GM19035 (cell line): ENCODE results near the gene PPT2.

Experiments used
- ATAC-seq: cut with Tn5 transposase; IDR thresholded peaks from one replicate; pipeline ENCODE4 v1.9.1; 2021; ENCODE audit not compliant: unreplicated experiment

The PPT2 gene

GRCh38 chr6:32153564-32154513, at the start of gene PPT2:
Gene PPT2, plus strand, starts transcription at chr6:32154141. Its CDS starts 454 bp downstream, at chr6:32154595.
- no peak for ATAC-seq

DNA sequence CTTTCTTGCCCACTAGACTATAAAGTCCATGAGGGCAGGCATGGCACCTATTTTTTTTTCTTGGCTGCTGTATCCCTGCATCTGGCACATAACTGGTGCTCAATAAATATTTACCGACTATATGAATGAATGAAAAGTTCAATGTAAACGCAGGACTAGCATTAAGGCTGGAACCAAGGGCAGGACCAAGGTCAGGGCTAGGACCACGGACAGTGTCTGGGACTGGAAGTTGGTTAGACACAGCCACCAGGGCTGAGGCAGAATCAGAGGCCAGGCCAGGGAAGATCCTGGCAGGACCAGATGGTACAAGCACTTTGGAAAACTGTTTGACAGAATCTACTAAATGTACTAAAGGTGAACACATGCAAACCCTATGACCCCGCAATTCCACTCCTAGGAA, 48.5 kb upstream of the PPT2 start:
- ATAC-seq = no peak

GRCh38 chr6:32107406-32107805, 46.5 kb upstream of the PPT2 start:
- ATAC-seq = no peak

DNA sequence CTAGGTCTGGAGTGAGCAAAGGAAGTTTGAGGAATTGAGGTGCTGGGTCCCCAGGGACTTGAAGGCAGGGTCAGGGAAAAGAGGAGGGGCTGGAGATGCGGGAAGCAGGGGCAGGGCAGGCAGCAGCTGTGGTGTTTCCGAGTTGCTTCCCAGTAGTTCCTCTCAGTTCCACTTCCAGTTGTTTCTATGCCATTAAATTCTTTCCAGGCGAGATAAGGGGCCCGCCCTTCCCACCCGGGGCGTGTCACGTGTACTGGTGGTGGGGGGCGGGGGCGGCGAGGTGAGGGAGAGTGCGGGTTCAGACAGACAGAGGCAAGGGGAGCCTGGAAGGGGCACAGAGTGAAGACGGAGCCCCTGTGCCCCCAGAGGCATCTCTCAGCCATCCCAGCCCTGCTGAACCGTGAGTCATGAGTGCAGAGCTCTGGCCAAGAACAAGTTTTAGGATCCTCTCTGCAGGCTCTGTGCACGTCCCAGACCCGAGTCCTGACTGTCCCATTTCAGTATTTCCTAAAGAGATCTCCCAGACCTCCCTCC, 45.8 kb upstream of the PPT2 start:
- no peak for ATAC-seq

DNA sequence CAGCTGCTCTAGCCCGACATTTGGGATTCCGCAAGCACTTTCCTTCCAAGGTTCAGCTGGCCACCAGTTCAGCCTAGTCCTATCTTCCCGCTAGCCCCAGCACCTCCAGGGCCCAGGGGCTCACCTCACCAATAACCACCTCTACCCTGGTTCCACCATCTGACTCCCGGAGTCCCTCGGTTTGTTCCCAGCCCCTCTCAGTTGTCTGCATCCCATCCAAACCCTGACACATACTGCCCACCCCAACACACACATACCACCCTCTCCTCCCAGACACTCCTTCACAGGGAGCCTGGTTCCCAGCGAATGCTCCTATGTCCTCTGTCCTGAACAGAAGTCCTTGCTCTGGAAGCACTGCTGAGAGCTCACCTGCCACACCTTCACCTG, 45.2 kb upstream of the PPT2 start:
- ATAC-seq = no peak

- ATAC-seq = no peak
These were observed 44.7 kb upstream of the PPT2 start, which contains the start of gene TNXB for GRCh38 chr6:32109114-32109764. Gene TNXB, minus strand, starts transcription at chr6:32109338. Its CDS starts 11,140 bp downstream, at chr6:32098198.

GRCh38 chr6:32109765-32110160, 44.2 kb upstream of the PPT2 start:
- ATAC-seq = no peak

DNA sequence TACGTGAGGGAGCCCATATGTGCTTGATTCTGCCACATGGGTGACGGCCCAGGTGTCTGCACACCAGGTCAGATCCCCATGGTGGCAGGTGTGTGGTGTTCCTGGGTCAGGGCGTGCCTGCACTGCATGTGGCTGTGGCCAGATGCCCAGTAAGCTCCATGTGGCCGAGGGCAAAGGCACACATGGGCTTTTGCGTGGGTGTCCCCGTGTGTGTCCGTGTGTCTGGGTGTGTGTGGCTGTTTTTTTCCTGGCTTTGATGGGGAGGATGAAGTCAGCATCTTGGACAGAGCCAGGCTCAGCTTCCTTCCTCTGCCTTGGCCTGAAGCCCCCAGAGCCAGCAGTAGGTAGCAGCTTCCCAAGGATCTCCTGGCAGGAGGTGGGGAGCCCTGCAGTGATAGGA, 43.3 kb upstream of the PPT2 start:
- ATAC-seq = no peak

DNA sequence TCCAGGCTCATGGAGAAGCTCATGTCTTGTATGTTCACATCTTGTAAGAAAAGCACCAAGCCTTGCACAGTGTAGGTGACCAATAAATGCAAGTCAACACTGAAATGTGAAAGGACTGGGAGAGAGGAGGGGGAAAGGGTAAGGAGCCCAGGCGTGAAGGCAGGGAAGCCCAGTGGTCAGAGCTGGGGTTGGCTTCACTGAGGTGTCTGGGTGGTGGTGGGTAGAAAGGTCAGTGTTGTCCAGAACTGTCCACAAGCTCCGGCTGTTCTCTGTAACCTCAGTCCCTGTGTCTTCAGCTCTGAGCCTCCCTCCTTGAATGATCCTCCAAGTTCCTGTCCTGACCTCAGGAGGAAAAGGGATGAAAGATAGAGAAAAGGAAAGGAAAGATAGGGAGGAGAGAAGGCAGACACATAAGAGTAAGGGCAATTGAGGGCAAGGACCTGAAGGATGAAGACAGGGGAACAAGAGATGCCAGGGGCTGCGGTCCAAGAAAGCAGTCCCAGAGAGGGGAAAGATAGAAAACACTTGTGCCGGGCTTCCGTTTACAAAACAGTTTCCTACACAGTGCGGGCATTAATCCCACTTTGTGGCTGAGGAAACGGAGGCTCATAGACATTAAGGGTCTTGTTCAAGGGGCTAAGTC, 42.4 kb upstream of the PPT2 start:
- ATAC-seq = no peak

DNA sequence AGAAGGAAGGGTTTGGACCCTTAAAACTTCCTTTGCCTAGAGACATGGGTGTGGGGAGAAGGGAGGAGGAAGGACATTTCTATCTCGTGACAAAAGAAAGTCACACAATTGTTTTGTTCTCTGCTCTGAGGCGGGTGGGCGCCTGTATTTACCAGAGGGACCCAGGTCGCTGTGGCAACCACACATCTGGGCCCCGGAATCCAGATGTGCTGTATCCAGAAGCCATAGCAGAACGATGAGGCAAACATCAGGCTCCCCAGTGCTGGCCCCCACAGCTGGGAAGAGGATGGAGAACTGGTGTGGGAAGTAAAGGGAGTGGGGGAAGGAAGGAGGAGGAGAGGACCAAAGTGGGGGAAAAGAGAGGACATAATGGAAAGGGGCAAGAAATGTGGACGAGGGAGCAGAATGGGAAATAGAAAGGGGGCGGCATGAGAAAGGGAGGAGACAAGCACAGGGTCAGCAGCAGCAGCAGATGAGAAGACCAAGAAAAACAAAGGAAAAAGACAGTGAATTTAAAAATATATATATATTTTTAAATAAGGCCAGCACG, 41.4 kb upstream of the PPT2 start:
- ATAC-seq = no peak

GRCh38 chr6:32113386-32114352, 40.3 kb upstream of the PPT2 start:
- no peak for ATAC-seq

- no peak for ATAC-seq
These were observed 39.1 kb upstream of the PPT2 start for GRCh38 chr6:32114796-32115195.

GRCh38 chr6:32115623-32116022, 38.3 kb upstream of the PPT2 start:
- no peak for ATAC-seq

DNA sequence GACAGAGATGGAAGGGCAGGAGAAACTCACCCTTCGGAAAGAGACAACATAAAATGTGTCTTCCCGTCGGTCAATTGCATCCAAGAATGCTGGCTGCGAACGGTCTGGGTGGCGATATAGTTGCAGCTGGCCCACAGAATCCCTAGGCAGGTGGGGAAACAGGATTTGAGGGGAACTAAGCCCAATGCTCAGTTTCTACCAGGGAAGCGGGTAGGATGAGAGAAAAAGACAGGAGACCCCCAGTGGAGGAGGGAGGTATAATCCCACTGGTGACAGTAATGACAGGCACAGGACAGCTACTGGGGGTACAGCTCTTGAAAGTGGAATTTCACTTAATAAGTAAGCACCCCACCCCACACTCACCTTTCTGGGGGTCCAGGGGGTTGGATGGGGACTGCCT, 37.3 kb upstream of the PPT2 start:
- no peak for ATAC-seq

DNA sequence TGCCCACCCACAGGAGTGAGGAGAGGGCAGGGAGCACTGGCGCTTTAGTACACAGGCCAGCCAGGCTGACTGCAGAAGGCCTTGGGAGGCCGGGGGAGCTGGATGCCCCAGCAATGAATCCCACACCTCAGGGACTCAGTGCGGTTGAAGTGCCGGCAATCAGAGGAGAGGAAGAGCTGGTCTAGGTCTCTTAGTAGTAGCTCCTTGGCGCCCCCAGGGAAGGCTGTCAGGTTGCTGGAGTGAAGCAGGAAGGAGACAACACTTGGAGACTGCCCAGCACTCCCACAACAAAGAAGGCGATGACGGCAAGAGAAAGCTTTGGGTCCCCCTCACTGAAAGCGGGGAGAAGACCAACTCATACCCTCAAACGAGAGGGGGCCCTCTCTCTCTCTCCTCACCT, 36.5 kb upstream of the PPT2 start:
- no peak for ATAC-seq

DNA sequence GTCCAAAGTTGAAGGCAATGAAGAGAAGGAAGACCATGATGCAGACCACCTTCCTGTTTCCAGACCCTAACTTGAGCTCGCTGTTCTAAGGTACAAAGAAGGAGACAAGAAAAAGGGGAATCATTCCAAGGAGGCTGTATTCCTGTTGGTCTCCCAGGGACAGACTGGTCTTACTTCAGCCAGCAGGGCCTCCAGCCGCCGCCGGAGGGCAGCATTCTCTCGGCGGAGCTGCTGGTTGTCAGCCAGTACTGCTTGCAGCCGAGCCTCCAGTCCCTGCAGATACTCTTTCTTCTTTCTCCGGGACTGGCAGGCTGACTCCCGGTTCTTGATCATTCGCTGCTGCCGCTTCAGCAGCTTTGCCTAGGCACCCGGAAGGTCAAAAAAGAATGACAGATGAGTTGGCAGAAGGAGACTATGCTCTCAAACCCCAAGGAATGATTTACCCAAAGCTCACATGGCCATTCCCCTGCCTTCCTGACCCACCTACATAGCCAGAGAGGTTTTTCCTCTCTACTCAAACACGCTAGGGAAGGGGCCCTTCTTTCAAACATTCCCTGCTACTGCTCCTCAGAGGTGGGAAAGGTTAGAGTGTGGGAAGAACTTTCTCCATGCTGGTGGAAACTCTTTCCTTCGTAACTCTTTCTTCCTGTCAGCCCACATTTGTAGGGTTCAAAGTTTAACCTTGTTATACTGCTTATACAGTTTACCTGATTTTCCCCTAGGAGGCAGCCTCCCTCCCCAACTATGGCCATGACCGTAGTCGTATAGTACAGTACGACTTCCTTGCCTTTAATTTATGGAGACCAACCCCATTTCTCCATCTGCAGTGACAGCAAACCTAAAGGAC, 34.9 kb upstream of the PPT2 start:
- ATAC-seq = no peak

DNA sequence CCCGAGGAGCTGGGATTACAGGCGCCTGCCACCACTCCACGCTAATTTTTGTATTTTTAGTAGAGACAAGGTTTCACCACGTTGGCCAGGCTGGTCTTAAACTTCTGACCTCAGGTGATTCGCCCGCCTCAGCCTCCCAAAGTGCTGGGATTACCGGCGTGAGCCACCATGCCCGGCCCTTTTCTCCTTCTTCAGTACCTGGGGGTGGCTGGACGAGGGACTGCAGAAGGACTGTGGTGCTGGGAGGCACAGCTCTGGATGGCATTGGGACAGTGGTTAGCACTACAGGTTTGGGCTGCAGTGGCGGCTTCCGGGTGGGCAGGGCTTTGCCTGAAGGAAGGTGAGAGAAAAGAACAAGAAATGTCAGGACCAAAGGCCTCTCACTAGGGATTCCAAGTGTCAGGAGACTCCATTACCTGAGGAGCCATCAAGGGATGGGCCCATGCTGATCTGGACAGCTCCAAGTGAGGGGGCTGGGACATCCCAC, 33.3 kb upstream of the PPT2 start:
- no peak for ATAC-seq

DNA sequence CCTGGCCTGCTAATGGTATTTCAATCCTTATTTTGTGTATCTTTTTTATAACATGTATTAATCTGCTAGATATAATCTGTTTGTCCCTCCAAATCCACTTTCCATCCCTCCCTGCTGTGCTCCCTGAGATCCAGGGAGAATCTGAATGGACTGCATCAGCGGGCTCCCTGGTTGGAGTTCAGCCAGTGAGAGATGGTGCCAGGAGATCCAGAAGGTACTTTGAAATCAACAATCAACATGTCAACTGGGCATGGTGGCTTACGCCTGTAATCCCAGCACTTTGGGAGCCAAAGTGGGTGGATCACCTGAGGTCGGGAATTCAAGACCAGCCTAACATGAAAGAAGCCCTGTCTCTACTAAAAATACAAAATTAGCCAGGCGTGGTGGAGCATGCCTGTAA, 30.3 kb upstream of the PPT2 start:
- no peak for ATAC-seq

GRCh38 chr6:32126880-32127279, 27.1 kb upstream of the PPT2 start:
- no peak for ATAC-seq
